Hippocampal formation (tissue), 2 donors: ENCODE measurements around the gene RTN1.

Source experiments
- DNase-seq, 2 donors: peaks; one replicate each; lab custom pipeline; 2025; lab: John Stamatoyannopoulos, UW

The RTN1 gene

GRCh38 chr14:59547310-59547709 lies 323.3 kb downstream of the RTN1 start:
- DNase-seq = no peak
